ENCODE data around the gene LRRN4. TPM values are rescaled to one million over a fixed set of nuclear protein-coding genes. Genes with fewer than 3 reads are reported as not detected.
"Not testable (repeated sequence)": the region's sequence is repeated elsewhere in the genome, so short reads cannot be mapped to it uniquely, and the experiment has no call there.

LRRN4 gene
- total RNA-seq, 1 donor from 2014 or later = not detected

DNA sequence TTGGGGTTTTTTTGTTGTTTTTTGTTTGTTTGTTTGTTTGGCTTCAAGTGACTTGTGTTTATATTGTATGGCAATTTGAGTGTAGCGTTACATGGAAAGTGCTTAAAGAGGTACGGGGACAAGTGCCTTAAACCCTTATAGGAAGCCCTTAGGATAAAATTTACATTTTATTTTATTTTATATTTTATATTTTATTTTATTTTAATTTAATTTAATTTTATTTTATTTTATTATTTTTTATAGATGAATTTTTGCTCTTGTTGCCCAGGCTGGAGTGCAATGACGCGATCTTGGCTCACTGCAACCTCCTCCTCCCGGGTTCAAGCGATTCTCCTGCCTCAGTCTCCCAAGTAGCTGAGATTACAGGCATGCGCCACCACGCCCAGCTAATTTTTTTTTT is 21.0 kb downstream of the LRRN4 start:
- DNase-seq (ENCODE audit: low read depth in 2 of 2) = not testable (repeated sequence)

GRCh38 chr20:6030453-6031080 is 23.3 kb downstream of the LRRN4 start:
- DNase-seq (ENCODE audit: low read depth in 2 of 2) = no peak

GRCh38 chr20:6029538-6029937 is 24.3 kb downstream of the LRRN4 start:
- no peak for DNase-seq (ENCODE audit: low read depth in 2 of 2)

DNA sequence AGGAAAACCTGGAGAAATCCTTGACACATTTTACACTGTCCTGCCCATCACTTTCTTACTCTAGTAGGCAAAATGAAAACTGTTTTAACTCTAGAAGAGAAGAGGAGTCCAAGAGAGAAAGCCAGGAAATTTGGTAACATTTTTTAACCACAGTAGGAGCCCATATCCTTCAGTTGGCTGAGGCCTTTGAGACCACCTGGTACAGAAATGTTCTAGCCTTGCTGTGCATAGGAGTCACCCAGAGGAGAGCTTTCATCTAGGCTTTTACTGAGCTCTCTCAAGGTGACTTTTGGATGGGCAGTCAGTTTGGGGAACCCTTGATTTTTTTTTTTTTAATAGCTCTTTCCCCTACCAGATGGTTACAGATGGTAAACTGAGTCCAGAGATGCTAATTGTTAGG is 25.0 kb downstream of the LRRN4 start:
- no peak for DNase-seq (ENCODE audit: low read depth in 2 of 2)

GRCh38 chr20:6026051-6026450 is 27.8 kb downstream of the LRRN4 start:
- peak in 1 of 2 donors; percentile 61 for DNase-seq (ENCODE audit: low read depth in 2 of 2)

DNA sequence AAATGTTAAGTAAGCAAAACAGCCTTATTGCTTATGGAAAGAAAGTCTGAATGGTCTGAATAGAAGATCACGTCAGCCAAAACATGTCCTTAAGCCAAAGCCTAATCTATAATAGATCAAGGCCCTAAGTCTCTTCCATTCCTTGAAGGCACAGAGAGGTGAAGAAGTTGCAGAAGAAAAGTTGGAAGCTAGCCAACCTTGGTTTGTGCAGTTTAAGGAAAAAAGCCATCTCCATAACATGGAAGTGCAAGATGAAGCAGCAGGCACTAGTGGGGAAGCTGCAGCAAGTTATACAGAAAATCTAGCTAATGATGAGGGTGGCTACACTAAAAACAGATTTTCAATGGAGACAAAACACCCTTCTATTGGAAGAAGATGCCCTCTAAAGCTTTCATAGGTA is 29.1 kb downstream of the LRRN4 start:
- no peak for DNase-seq (ENCODE audit: low read depth in 2 of 2)

GRCh38 chr20:6017880-6018279 is 36.0 kb downstream of the LRRN4 start:
- no peak for DNase-seq (ENCODE audit: low read depth in 2 of 2)

DNA sequence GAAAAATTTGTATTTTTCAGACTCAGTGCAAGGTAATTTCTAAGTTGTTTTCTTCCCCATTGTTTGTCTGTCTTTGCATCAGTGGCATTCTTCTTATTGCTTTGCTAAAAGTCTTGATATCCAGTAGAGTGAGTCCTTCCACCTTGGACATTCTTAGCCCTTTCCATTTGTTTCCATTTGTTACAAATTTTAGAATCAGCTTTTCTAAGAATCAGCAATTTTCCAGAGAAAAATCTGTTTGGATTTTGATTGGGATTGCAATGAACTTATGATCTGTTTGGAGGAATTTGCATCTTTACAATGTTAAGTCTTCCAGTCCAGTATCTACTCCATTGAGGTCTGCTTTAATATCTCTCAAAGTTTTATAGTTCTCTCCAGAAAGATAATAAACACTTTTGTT is 36.4 kb downstream of the LRRN4 start:
- DNase-seq (ENCODE audit: low read depth in 2 of 2) = no peak

- DNase-seq (ENCODE audit: low read depth in 2 of 2) = no peak
Observed at GRCh38 chr20:6014957-6015356, 38.9 kb downstream of the LRRN4 start.

- no peak for DNase-seq (ENCODE audit: low read depth in 2 of 2)
Observed at GRCh38 chr20:6014017-6014416, 39.8 kb downstream of the LRRN4 start.

DNA sequence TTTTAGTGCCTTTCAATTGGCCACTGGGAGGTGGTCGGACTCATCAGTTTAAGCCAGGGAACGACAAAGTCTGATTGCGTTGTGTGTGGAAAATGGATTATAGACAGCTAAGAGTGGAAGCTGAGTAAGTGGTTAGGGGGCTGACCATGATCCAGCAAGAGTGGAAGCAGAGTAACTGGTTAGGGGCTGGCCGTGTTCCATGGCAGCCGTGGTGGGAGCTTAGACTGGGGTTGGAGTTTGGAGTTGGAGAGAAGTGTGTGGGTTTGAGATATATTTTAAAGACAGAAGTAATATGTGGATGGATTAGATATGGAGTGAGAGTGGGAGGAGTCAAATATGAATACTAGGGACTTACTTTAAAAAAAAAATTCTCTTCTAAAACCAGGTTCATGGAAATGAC is 41.7 kb downstream of the LRRN4 start:
- no peak for DNase-seq (ENCODE audit: low read depth in 2 of 2)

- peak; percentile 10 to 82 for DNase-seq (ENCODE audit: low read depth in 2 of 2)
Observed at GRCh38 chr20:6008254-6008653, 45.6 kb downstream of the LRRN4 start.

DNA sequence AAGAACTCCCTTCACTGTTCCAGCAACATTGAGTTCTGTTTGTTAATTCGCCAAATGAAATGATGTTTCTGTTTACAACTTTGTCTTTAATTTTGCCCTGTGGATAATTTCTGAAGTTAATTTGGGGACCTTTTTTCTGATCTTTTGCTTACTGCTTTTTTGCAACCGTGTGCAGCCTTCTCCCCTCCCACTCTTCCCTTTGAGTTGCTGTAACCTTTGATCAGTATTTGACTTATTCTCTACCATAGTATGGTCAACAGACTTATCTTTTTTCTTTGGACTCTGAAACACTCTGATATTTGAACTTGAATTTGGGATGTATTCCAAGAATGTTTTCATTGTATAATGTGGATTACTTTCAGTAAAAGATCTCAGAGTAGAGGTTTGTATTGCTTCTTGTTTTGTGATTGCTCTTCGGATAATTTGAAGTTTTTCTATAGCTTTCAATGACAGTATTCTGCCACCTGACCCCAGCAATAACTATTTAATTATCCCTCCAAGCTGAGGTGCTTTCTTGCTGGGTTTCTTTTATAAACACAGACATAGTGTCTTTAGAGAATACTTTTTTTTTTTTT is 46.2 kb downstream of the LRRN4 start:
- no peak for DNase-seq (ENCODE audit: low read depth in 2 of 2)

- peak in 1 of 2 donors; percentile 0 for DNase-seq (ENCODE audit: low read depth in 2 of 2)
Observed at GRCh38 chr20:6007094-6007528, 46.7 kb downstream of the LRRN4 start.

DNA sequence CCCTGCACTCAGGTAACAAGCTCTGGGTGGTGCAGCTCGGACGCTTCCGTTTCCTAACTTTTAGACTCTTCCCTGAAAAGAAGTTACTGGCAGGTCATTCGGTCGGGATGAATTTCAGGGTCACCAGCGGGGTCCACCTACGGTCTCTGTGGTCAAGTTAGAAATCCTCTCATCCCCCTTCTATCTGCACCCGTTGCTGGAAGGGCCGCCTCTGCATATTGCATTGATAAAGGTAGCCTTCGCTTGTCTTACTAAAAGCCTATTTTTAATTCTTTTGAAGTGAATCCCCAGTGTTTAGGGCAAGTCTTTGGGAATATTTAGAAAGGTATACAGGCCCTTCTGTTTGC is 47.3 kb downstream of the LRRN4 start:
- no peak for DNase-seq (ENCODE audit: low read depth in 2 of 2)

DNA sequence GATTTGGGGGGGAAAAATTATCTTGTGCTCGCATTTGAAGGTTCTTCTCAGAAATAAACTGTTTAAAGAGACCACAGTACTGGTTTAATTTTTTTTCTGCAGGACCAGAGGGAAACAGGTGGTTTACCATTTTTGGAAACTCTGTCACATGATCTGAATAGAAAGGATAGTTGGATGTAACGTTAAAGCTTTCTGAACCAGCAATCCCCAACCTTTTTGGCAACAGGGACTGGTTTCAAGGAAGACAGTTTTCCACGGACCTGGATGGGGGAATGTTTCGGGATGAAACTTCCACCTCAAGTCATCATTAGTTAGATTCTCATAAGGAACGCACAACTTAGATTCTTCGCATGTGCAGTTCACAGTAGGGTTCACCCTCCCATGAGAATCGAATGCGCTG is 53.0 kb downstream of the LRRN4 start:
- no peak for DNase-seq (ENCODE audit: low read depth in 2 of 2)

- no peak for DNase-seq (ENCODE audit: low read depth in 2 of 2)
Observed at GRCh38 chr20:5999783-6000182, 54.1 kb downstream of the LRRN4 start.

DNA sequence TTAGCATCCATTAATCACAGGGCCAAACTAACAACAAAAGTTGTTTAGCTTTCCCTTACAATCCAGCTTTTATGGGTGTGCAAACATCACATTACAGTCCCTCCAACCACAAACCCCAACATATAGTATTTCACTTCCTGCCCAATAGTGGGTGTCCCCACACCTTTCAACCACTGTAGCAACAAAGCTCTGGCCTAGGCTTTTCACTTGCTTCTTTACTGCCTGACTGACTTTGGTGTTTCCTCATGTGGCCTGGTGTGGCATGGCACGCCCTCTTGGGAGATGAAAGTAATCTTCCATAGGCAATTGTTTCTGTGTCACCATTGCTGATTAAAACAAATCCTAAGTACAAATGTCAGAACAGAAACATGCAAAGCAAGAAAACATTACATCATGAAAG is 57.1 kb downstream of the LRRN4 start:
- DNase-seq (ENCODE audit: low read depth in 2 of 2) = no peak

DNA sequence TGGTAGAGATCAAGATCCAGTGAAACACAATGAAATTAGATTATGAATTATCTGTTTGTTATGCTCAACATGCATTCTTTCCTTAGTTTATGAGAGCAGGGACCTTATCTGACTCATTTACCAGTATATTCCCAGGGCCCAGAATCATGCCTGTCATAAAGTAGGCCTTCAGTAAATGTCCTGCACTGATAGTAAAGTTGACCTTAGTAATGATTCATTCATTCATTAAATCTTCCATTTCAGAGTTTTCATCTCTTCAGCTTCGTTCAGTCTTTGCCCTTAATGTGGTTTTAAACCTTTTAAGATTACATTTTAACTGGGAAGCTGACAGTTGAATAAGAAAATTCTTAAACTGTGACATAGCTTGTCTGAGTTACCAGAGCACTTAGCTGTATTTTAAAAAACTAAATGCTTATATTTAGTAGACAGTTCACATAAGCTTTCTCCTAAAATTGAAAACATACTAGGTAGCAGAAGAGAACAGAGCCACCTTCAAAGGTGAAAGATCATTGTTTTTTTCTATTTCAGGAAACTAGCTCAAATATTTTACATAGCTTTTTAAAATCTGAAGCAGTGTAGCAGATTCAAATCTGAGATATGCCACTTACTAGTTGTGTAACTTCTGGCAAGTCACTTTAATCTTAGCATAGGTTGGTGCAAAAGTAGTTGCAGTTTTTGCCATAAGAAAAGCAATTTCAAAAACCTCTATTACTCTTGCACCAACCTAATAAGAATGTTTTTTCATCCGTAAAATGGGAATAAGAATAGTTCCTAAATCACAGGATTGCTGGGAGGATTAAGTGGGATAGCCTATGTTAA is 62.0 kb downstream of the LRRN4 start:
- DNase-seq (ENCODE audit: low read depth in 2 of 2) = peak; percentile 14 to 19

DNA sequence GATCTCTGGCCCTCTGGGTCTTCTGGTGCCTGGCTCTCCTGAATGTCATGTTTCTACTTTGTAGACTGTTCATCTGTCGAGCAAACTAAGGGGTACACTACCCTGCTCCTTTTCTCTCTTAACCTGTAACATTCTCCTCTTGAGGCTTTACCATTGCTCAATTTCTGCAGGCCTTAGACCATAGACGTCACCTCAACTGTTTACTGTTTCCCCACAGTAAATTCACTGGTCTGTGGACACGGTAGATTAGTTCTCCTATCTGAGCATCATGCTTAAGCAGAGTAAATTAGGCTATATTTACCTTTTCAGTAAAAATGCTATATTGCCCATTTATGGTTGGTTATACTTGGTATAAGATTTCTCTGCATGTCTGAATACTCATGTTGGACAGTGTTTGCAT is 62.9 kb downstream of the LRRN4 start:
- DNase-seq (ENCODE audit: low read depth in 2 of 2) = no peak
